ENCODE measurements around the gene AP1AR. TPM values are rescaled to one million over a fixed set of nuclear protein-coding genes. Genes with fewer than 3 reads are reported as not detected.

AP1AR gene
- total and polyA plus RNA-seq, 8 donors, result 9.5 to 35.6 (median 13.3) TPM

- no peak for TF ChIP-seq POLR2AphosphoS5 (IDR thresholded peaks at IDR 0.05)
- DNase-seq, result no peak
- H3K4me3 ChIP-seq, result no peak overlapping the region
- H3K27me3 ChIP-seq, result no peaks in the 10 kb centered on the region
- H3K4me1 ChIP-seq, result no peaks in the 10 kb centered on the region
- H3K36me3 ChIP-seq, result no peaks in the 10 kb centered on the region
- no peak overlapping the region for H3K27ac ChIP-seq
- 63 to 94% (median 86%) methylated on average over 1 of the region's 1 CpG for WGBS, 5 donors
- intact Hi-C loops (cut with DNase I; ENCODE audit: low total_unique reads), result no loop called here
- H3K9me3 ChIP-seq, result no peaks in the 10 kb centered on the region
Measured at GRCh38 chr4:112210777-112211176, 20.8 kb upstream of the AP1AR start.

DNA sequence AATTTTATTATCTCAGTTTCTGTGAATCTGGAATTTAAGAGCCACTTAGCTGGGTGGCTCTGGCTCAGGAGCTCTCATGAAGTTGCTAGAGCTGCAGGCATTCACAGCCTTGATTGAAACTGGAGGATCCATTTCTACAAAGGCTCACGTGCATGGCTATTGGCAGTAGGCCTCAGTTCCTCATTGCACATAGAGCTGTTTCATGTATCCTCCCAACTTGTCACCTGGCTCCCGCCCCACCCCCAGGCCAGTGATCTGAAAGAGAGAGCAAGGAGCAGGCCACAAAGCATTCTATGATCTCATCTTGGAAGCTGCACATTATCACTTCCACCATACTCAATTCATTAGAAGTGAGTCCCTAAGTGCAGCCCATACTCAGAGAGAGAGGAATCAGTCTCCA lies 18.5 kb upstream of the AP1AR start:
- WGBS, 5 donors, result 80 to 91% (median 85%) methylated on average over 2 of the region's 2 CpGs
- H3K36me3 ChIP-seq, result no peaks in the 10 kb centered on the region
- H3K4me3 ChIP-seq, result no peak overlapping the region
- intact Hi-C loops (cut with DNase I; ENCODE audit: low total_unique reads), result no loop called here
- no peaks in the 10 kb centered on the region for H3K4me1 ChIP-seq
- no peaks in the 10 kb centered on the region for H3K9me3 ChIP-seq
- TF ChIP-seq CTCF (IDR thresholded peaks at IDR 0.05), result no peak
- no peak for TF ChIP-seq EP300 (IDR thresholded peaks at IDR 0.05)
- TF ChIP-seq POLR2A (IDR thresholded peaks at IDR 0.05), result no peak
- no peak for TF ChIP-seq POLR2AphosphoS5 (IDR thresholded peaks at IDR 0.05)
- H3K27me3 ChIP-seq, result no peaks in the 10 kb centered on the region
- H3K27ac ChIP-seq, result no peak overlapping the region
- DNase-seq, result no peak

DNA sequence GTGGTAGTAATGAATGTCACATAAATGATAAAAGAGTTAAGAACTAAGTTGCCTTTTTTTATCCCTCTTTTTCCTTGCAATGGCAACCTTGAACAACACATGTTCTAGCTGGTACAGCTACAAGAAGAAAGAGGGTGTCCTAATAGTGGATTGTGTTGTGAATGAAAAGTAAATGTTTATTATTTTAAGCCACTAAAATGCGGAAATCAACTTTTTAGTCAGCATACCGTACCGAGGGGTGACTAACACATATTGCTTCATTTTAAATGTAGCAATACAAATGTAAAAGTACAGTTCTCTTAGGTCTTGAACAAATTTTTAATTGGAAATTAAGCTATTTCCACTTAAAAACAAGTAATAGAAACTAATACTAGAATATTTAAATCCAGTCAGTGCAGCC lies 17.7 kb upstream of the AP1AR start:
- H3K4me3 ChIP-seq, result no peak overlapping the region
- TF ChIP-seq EP300 (IDR thresholded peaks at IDR 0.05), result no peak
- no peak for TF ChIP-seq CTCF (IDR thresholded peaks at IDR 0.05)
- TF ChIP-seq POLR2A (IDR thresholded peaks at IDR 0.05), result no peak
- no peak for TF ChIP-seq POLR2AphosphoS5 (IDR thresholded peaks at IDR 0.05)
- H3K36me3 ChIP-seq, result no peaks in the 10 kb centered on the region
- WGBS, 5 donors, result 65 to 73% (median 68%) methylated on average over 3 of the region's 3 CpGs
- no peak overlapping the region for H3K27ac ChIP-seq
- intact Hi-C loops (cut with DNase I; ENCODE audit: low total_unique reads), result no loop called here
- no peaks in the 10 kb centered on the region for H3K27me3 ChIP-seq
- H3K4me1 ChIP-seq, result no peaks in the 10 kb centered on the region
- no peaks in the 10 kb centered on the region for H3K9me3 ChIP-seq
- DNase-seq, result no peak

DNA sequence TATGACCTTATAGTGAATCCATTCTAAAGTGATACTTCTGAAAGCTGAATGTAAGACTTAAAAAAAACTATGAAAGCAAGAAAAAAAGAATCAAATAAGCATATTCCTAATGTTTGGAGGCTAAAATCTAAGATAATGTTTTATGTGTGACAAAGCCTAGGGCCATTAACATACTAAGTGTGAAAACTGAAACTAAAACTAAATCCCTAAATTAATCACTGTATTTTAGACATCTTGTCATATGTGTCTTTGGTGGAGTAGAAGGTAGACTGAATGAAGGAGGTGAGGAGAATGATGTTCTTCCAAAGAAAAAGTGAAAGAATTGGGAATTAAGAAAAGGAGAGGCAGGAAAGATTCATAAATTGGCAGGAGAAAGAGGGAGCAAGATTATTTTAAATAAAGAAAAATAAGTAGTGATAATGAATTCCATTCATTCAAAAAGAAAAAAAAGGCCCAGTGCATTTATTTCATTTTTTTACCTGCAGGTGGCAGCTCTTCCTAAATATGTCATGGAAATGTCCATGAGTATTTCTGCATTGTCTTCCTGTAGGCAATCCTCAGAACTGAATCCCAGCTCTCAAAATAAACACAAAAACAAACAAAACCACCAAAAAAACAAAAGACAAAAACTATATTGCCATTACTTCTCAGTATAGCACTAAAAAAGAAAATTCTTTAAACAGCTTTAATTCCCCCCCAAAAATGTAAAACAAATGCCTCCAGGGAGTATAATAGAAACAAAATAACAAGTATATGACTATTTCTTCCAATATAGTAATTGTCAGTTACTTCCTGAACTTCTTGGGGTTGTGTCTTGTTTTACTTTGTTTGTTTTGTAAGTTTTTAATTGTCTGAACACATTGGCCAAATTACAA lies 17.0 kb upstream of the AP1AR start:
- intact Hi-C loops (cut with DNase I; ENCODE audit: low total_unique reads), result no loop called here
- Histone ChIP-seq H3K4me1 (no peaks in the 10 kb centered on the region), H3K27ac (no peak overlapping the region), H3K9me3 (no peaks in the 10 kb centered on the region), H3K4me3 (no peak overlapping the region), H3K27me3 (no peaks in the 10 kb centered on the region), H3K36me3 (no peaks in the 10 kb centered on the region)
- peak in 1 of 2 donors; percentile 30 for DNase-seq
- no peak for TF ChIP-seq EP300 (IDR thresholded peaks at IDR 0.05)
- peak in 5 of 7 experiments; percentile 14 to 57 (median 44) for TF ChIP-seq CTCF (IDR thresholded peaks at IDR 0.05)
- TF ChIP-seq POLR2AphosphoS5 (IDR thresholded peaks at IDR 0.05), result no peak

- intact Hi-C loops (cut with DNase I; ENCODE audit: low total_unique reads), result no loop called here
- DNase-seq, result no peak
- no peak overlapping the region for H3K27ac ChIP-seq
- WGBS, 5 donors, result 85 to 97% (median 94%) methylated on average over 7 of the region's 7 CpGs
- TF ChIP-seq POLR2A (IDR thresholded peaks at IDR 0.05) (no peak), CTCF (IDR thresholded peaks at IDR 0.05) (no peak), EP300 (IDR thresholded peaks at IDR 0.05) (no peak), POLR2AphosphoS5 (IDR thresholded peaks at IDR 0.05) (no peak)
- no peaks in the 10 kb centered on the region for H3K9me3 ChIP-seq
- H3K36me3 ChIP-seq, result no peaks in the 10 kb centered on the region
- H3K27me3 ChIP-seq, result peaks cover 0 to 4% (median 0%) of the 10 kb centered on the region in 3 donors
- H3K4me1 ChIP-seq, result no peaks in the 10 kb centered on the region
- no peak overlapping the region for H3K4me3 ChIP-seq
Measured at GRCh38 chr4:112219826-112220366, 11.7 kb upstream of the AP1AR start.

Measured in stomach (tissue), 9 donors.